ENCODE results near the gene SDHB.

DNA sequence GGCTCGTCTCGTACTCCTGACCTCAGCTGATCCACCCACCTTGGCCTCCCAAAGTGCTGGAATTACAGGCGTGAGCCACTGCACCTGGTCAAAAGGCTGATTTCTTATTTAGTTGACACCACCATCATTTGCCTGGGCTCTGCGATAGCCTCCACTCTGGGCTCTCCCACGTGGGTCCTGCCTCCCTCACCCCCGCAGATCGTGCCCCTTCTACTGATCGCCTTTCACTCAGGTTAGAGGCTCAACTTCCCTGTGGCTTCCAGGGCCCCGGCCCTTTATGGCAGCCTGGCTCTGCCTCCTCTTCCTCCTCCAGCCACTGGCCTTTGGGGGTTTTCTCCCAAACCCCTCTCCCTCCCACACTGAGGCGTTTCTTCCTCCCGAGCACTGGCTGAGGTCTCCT, 70.9 kb downstream of the SDHB start:
- TF ChIP-seq, protein P1, sequence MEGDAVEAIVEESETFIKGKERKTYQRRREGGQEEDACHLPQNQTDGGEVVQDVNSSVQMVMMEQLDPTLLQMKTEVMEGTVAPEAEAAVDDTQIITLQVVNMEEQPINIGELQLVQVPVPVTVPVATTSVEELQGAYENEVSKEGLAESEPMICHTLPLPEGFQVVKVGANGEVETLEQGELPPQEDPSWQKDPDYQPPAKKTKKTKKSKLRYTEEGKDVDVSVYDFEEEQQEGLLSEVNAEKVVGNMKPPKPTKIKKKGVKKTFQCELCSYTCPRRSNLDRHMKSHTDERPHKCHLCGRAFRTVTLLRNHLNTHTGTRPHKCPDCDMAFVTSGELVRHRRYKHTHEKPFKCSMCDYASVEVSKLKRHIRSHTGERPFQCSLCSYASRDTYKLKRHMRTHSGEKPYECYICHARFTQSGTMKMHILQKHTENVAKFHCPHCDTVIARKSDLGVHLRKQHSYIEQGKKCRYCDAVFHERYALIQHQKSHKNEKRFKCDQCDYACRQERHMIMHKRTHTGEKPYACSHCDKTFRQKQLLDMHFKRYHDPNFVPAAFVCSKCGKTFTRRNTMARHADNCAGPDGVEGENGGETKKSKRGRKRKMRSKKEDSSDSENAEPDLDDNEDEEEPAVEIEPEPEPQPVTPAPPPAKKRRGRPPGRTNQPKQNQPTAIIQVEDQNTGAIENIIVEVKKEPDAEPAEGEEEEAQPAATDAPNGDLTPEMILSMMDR (IDR thresholded peaks at IDR 0.05): no peak
- no peak for TF ChIP-seq POLR2A (IDR thresholded peaks at IDR 0.05)
- no peak for TF ChIP-seq EP300 (IDR thresholded peaks at IDR 0.05)

Data from ovary (tissue), 3 donors.